Breast epithelium (tissue), 4 donors: ENCODE data around the gene NEDD8. TPM values are rescaled to one million over a fixed set of nuclear protein-coding genes. Genes with fewer than 3 reads are reported as not detected.

ENCODE experiments used
- DNase-seq, 2 donors: peaks; one replicate each; pipeline ENCODE4 v3.0.0-alpha.2; 2019; ENCODE audit warnings: low spot score in 2 of 2
- H3K27ac ChIP-seq, 2 donors: fragments of 200-600 bp; sonication (generic) in 1 of 2; one replicate each; pipeline ENCODE4 v1.5.1; 2016 to 2019; ENCODE audit warnings: mild to moderate bottlenecking in 1 of 2
- H3K27me3 ChIP-seq, 2 donors: fragments of 200-600 bp; sonication (generic) in 1 of 2; one replicate each; pipeline versions ENCODE4 v1.5.1 to v1.6.0; 2017 to 2019; ENCODE audit warnings: control low read depth in 1 of 2, mild to moderate bottlenecking in 1 of 2
- H3K36me3 ChIP-seq: fragments of 200-600 bp; one replicate; pipeline ENCODE4 v1.5.1; 2019
- H3K4me1 ChIP-seq, 2 donors: fragments of 200-600 bp; sonication (generic); one replicate each; pipeline ENCODE4 v1.5.1; 2016 to 2019; ENCODE audit warnings: control low read depth in 1 of 2
- H3K4me3 ChIP-seq, 3 donors: fragments of 200-600 bp; sonication (generic); 1 replicate in 2 of 3; 2 replicates in 1 of 3; pipeline ENCODE4 v1.5.1; 2016 to 2019; ENCODE audit warnings: mild to moderate bottlenecking in 3 of 3, moderate library complexity in 2 of 3
- H3K9me3 ChIP-seq, 2 donors: fragments of 200-600 bp; sonication (generic) in 1 of 2; one replicate each; pipeline ENCODE4 v1.5.1; 2016 to 2019; ENCODE audit warnings: control low read depth in 1 of 2
- POLR2A ChIP-seq: fragments of 450-650 bp; IDR thresholded peaks from one replicate; pipeline ENCODE4 v1.6.1; 2016; ENCODE audit warnings: antibody characterized with exemption, mild to moderate bottlenecking, moderate library complexity
- POLR2AphosphoS5 ChIP-seq, 3 donors: sonication (generic); formaldehyde crosslinking; IDR thresholded peaks; one replicate each; pipeline ENCODE4 v1.6.1; 2017; ENCODE audit warnings: antibody characterized with exemption in 3 of 3
- intact Hi-C: fragments of 100-400 bp; cut with DNase I; formaldehyde crosslinking; loops from one replicate; pipeline ENCODE4 v1.15.1; 2023; ENCODE audit warnings: low total_unique reads
- total RNA-seq, 3 donors: library from RNA; depleted of rRNA; stranded (reverse); fragments of >200 nt; gene quantifications; one replicate each; pipeline ENCODE4 v1.1.0, GENCODE V29; 2016
- TF ChIP-seq, protein P1 (sequence below), 3 donors: fragments of 450-650 bp; IDR thresholded peaks; one replicate each; pipeline ENCODE4 v1.5.1; 2016 to 2017; ENCODE audit warnings: antibody characterized with exemption in 3 of 3, mild to moderate bottlenecking in 3 of 3, moderate library complexity in 3 of 3

The NEDD8 gene
- total RNA-seq, 3 donors from 2014 or later = 118 to 165 (median 150) TPM

DNA sequence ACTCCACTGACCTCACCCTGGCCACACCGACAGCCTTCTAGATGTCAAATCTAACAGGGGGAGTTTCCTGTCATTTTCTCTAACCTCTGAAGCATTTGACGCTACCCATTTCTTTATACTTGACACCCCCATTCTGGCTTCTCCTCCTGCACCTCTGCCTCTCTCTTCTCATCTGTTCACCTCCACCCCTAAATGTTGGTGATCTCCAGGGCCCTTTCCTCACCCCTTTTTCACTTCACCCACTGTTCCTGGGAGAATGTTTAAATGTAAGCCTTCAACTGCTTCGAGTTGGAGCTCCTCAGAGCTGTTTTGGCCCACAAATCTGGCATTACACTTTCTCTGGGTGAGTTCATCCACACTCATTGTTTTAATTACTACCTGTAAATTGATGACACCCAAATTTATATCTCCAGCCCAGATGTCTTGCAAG, 39.7 kb upstream of the NEDD8 start:
- Histone ChIP-seq H3K4me1 (no peaks in the 10 kb centered on the region), H3K36me3 (peaks cover under 1% of the 10 kb centered on the region), H3K27me3 (no peaks in the 10 kb centered on the region), H3K9me3 (no peaks in the 10 kb centered on the region), H3K4me3 (peak overlapping the region; percentile 75 to 94 (median 90)), H3K27ac (peak overlapping the region; percentile 95 to 98)
- intact Hi-C loops = no loop called here
- TF ChIP-seq POLR2AphosphoS5 (IDR thresholded peaks at IDR 0.05) (no peak), POLR2A (no peak)
- TF ChIP-seq, protein P1, sequence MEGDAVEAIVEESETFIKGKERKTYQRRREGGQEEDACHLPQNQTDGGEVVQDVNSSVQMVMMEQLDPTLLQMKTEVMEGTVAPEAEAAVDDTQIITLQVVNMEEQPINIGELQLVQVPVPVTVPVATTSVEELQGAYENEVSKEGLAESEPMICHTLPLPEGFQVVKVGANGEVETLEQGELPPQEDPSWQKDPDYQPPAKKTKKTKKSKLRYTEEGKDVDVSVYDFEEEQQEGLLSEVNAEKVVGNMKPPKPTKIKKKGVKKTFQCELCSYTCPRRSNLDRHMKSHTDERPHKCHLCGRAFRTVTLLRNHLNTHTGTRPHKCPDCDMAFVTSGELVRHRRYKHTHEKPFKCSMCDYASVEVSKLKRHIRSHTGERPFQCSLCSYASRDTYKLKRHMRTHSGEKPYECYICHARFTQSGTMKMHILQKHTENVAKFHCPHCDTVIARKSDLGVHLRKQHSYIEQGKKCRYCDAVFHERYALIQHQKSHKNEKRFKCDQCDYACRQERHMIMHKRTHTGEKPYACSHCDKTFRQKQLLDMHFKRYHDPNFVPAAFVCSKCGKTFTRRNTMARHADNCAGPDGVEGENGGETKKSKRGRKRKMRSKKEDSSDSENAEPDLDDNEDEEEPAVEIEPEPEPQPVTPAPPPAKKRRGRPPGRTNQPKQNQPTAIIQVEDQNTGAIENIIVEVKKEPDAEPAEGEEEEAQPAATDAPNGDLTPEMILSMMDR (IDR thresholded peaks at IDR 0.05) = no peak
- no peak for DNase-seq

DNA sequence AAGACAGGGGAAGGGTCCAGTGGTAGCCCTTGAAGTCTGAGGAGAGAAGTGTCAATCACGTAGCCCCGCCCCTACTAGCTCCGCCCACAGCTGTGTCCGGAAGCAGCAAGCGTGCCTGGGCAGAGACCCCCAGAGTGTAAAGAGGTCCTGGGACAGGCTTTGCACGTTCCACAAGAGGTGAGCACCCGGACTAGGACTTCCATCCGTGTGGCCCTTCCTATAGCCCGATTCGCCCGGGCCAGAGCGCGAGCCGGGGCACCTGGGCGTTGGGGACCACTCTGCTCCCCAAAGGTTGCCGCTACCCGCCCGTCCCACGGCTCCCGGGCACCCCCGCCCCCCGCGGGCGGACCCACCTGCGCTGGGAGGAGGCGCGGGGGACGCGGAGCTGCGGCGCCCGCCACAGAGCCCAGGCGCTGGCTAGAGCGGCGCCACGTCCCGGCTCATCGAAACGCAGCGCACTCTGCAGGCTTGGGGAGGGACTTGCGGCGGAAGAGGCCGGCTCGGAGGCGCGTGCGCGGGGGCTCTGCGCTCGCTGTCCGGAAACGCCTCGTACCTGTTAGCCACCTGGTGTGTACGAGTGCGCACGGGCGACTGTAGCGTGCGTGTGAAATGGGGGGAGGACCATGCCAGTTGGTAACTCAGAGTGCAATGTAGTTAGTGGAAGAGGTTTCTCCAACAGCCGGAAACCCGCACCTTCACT, 39.1 kb upstream of the NEDD8 start, which contains the start of gene RABGGTA:
Gene RABGGTA, minus strand, starts transcription at position 464 of the 700 bp plus-strand sequence. CDS start 482 bp downstream, outside the sequence.
- Histone ChIP-seq H3K4me3 (peak within 1 kb of the TSS; percentile 75 to 94 (median 90)), H3K27me3 (no peaks in the 10 kb centered on the region), H3K27ac (peak within 1 kb of the TSS; percentile 95 to 98), H3K4me1 (no peaks in the 10 kb centered on the region), H3K36me3 (peaks cover 6% of the 10 kb centered on the region), H3K9me3 (no peaks in the 10 kb centered on the region)
- TF ChIP-seq POLR2AphosphoS5 (IDR thresholded peaks at IDR 0.05) (peak; percentile 47 to 77 (median 73)), POLR2A (peak; percentile 7)
- TF ChIP-seq, protein P1 (IDR thresholded peaks at IDR 0.05) = peak; percentile 38 to 72 (median 55)
- peak; percentile 83 to 85 for DNase-seq
- intact Hi-C loops = no loop called here

DNA sequence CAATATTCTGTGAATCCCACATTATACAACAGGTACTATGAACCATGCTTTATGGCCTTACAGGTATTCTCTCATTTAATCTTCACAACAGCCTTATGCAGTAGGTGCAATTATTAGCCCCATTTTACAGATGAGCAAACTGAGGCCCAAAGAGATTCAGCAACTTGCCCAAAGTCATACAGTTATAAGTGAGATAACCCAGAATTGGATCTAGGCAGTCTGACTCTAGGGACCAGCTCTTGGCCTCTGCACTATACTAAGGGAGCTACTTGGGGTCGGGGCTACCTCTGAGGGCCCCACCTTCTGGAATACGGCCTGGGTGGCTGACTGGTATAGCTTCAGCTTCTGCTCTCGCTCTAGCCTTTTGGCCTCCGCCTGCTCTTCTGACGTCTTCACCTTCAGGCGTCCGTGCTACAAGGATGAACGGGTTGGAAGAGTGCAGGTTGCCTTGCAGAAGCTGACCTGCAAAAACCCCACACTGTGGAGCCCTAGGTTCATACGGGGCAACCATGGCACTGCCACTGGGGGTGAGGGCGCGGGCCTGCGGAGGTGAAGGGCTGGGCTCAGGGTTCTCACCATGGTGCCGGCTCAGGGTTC, 38.5 kb upstream of the NEDD8 start:
- Histone ChIP-seq H3K27ac (peak overlapping the region; percentile 95 to 98), H3K36me3 (peaks cover 9% of the 10 kb centered on the region), H3K4me1 (no peaks in the 10 kb centered on the region), H3K27me3 (no peaks in the 10 kb centered on the region), H3K4me3 (peak overlapping the region; percentile 75 to 94 (median 90)), H3K9me3 (no peaks in the 10 kb centered on the region)
- TF ChIP-seq POLR2A = no peak
- no peak for TF ChIP-seq POLR2AphosphoS5 (IDR thresholded peaks at IDR 0.05)
- TF ChIP-seq, protein P1 (IDR thresholded peaks at IDR 0.05) = no peak
- no peak for DNase-seq
- intact Hi-C loops = no loop called here

DNA sequence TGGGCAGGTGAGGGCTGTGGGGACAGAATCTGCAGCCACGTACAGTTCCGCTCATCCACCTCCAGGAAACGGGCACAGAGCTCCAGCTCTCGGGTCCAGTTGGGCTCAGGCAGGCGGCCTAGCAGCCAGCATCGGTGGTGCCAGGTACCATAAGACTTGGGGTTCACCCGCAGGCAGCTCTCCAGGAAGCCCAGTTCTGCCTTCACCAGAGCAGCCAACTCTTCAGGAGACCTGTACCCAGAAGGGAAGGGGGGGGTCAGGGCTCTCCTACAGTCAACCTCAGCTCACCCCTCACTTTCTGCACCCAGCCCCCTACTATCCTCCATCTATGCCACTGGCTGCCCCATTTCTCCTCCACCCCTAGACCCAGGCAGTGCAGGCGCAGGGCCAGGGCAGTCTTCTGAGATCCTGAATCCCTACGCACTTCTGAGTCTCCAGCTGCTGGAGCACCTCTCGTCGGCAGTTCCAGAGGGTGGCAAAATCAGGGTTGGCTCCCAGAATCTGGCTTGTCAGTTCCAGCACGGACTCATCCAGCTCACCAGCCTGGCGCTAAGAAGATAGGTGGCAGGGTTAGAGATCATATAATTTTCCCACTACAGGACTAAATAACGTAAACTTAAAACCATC, 37.9 kb upstream of the NEDD8 start:
- TF ChIP-seq POLR2AphosphoS5 (IDR thresholded peaks at IDR 0.05) (no peak), POLR2A (no peak)
- TF ChIP-seq, protein P1 (IDR thresholded peaks at IDR 0.05) = no peak
- Histone ChIP-seq H3K27ac (no peak overlapping the region), H3K9me3 (no peaks in the 10 kb centered on the region), H3K4me3 (no peak overlapping the region), H3K36me3 (peaks cover 9% of the 10 kb centered on the region), H3K4me1 (no peaks in the 10 kb centered on the region), H3K27me3 (no peaks in the 10 kb centered on the region)
- no peak for DNase-seq
- intact Hi-C loops = no loop called here

DNA sequence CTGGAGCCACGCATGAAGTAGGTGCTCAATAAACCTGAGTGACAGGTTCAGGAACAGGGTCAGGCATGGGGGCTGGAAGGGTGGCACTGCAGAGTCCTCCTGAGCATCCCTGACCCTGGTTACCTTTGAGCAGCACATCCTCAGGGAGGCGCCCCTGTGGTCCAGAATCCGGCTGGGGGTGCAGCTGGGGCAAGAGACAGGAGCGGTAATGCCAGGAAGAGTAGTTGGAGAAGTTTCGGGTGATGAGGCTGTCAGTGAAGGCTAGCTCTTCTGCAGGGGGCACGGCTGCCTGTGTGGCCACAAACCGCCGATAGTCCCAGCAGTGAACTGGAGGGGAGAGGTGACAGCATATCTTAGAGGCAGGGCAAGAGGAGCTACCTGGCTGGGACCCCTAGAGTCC, 37.2 kb upstream of the NEDD8 start:
- no peak for TF ChIP-seq POLR2AphosphoS5 (IDR thresholded peaks at IDR 0.05)
- TF ChIP-seq POLR2A = no peak
- TF ChIP-seq, protein P1 (IDR thresholded peaks at IDR 0.05) = no peak
- Histone ChIP-seq H3K36me3 (peaks cover 9% of the 10 kb centered on the region), H3K27ac (no peak overlapping the region), H3K4me3 (no peak overlapping the region), H3K27me3 (no peaks in the 10 kb centered on the region), H3K4me1 (no peaks in the 10 kb centered on the region), H3K9me3 (no peaks in the 10 kb centered on the region)
- no peak for DNase-seq
- intact Hi-C loops = no loop called here
